IPS-NIHi7 (cell line): ENCODE data around the gene GATD1.

Experiments
- DNase-seq: peaks from one replicate; pipeline ENCODE4 v3.0.0; 2012; ENCODE audit warnings: mixed read lengths; ENCODE audit errors: extremely low spot score

Gene GATD1, protein sequence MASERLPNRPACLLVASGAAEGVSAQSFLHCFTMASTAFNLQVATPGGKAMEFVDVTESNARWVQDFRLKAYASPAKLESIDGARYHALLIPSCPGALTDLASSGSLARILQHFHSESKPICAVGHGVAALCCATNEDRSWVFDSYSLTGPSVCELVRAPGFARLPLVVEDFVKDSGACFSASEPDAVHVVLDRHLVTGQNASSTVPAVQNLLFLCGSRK

DNA sequence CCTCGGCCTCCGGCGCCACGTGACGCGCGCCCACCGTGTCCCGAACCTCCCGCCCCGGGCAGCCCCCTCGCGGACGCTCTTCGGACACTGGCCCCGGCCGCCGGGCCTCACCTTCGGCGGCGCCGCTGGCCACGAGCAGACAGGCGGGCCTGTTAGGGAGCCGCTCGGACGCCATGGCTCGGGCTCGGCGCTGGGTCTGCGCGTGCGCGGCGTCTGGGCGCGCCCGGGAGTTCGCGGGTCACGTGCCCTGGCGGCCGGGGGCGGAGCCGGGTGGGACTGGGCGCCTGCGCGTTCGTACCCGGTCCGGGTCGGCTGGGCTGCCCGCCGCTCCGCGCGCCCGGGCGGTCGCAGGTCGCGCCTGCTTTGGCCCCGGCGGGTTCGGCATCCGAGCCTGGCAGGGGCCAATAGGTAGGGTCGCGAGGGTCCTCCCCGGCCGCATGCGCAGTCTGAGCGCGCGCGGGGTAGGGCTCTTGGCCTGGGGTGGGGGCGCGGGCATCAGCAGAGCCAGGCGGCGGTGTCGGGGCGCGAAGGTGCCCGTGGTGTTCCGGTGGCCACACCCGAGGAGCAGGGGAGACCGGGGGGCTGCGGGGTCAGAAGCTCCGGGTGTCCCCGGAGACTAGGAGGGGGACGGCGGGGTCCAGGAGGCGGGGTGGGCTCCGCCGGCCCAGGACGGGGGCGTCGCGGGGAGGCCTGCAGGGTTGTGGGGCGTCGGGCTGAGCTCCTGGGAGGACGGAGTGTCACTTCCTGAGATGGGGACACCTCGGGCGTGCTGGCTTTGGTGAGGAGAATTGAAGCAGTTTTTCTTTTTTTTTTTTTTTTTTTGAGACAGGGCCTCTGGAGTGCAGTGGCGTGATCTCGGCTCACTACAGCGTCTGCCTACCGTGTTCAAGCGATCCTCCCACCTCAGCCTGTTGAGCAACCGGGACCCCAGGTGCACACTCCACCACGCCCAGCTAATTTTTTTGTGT lies at the start of gene GATD1:
Gene GATD1, minus strand, starts transcription at position 200 of the 968 bp plus-strand sequence. Its CDS starts 25 bp downstream, at position 175.
- peak; percentile 98 for DNase-seq

DNA sequence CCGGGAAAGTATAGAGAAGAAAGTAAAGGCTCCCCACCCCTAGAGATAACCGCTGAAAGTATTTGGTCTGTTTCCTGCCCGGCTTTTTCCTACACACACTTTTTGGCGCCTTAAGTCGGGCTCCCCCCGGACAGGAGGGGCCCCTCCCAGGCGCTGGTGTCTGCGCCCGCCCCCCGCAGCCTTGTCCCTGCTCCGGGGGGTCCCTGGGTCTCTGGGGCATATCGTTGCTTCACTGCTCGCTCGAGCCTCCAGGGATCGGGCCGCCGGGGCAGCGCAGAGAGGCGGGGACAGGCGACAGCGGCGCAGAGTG lies 49.5 kb upstream of the GATD1 start:
- no peak for DNase-seq

DNA sequence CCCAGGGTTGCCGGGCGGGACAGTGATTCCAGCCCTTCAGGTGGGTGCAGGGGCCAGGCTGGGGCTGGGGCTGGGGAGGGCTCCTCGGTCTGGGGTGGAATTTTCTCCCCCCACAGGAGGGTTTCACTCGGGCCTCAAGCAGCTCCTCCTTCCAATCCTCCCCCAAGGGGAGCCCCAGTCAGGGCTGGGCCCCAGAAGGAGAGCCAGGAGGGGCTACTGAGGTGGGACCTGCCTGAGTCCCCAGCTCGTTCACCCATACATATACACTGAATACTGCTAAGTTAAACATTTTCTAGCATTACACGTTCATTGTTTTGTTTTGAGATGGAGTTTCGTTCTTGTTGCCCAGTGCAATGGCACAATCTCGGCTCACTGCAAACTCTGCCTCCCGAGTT lies 48.9 kb upstream of the GATD1 start:
- no peak for DNase-seq

GRCh38 chr11:825366-826226 lies 48.3 kb upstream of the GATD1 start:
- DNase-seq: no peak

DNA sequence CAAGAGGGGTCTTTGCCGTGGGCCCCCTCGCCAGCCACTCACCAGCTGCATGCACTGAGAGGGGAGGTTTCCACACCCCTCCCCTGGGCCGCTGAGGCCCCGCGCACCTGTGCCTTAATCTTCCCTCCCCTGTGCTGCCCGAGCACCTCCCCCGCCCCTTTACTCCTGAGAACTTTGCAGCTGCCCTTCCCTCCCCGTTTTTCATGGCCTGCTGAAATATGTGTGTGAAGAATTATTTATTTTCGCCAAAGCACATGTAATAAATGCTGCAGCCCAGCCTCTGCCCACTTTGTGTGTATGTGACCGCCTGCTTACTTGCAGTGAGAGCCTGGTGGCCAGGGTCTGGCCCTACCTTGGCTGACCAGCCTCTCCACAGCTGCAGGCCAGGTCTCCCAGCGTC lies 47.7 kb upstream of the GATD1 start:
- no peak for DNase-seq

GRCh38 chr11:824292-824880 lies 47.1 kb upstream of the GATD1 start:
- no peak for DNase-seq

DNA sequence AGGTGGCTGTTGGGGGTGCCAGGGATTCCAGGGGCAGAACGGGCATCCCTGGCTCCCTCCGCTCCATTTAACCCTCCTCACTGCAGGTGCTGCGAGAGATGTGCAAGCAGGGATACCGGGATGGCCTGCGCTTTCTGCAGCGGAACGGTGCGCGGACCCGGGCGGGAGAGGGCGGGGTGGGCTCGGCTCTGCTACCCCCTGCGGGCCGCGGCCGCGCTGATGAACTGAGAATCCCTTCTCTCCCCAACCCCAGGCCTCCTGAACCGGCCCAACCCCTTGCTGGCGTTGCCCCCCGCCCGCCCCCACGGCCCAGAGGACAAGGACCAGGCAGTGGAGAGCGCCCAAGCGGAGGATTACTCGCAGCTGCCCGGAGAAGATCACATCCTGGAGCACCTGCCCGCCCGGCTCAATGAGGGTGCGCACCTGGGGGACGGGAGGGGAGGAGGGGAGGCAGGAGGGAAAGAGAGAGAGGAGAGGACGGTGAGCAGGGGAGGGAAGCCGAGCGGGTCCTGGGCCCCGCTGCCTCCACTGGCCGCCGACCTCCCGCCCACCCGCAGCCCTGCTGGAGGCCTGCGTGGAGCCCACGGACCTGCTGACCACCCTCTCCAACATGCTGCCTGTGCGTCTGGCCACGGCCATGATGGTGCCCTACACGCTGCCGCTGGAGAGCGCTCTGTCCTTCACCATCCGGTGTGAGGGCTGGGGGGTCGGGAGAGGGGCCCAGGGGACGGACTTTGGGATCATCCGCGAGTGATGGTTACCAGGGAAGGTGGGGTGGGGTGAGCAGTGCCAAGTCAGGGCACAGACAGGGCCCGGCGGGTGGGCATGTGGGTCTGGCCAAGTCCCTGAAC lies 46.4 kb upstream of the GATD1 start:
- no peak for DNase-seq

DNA sequence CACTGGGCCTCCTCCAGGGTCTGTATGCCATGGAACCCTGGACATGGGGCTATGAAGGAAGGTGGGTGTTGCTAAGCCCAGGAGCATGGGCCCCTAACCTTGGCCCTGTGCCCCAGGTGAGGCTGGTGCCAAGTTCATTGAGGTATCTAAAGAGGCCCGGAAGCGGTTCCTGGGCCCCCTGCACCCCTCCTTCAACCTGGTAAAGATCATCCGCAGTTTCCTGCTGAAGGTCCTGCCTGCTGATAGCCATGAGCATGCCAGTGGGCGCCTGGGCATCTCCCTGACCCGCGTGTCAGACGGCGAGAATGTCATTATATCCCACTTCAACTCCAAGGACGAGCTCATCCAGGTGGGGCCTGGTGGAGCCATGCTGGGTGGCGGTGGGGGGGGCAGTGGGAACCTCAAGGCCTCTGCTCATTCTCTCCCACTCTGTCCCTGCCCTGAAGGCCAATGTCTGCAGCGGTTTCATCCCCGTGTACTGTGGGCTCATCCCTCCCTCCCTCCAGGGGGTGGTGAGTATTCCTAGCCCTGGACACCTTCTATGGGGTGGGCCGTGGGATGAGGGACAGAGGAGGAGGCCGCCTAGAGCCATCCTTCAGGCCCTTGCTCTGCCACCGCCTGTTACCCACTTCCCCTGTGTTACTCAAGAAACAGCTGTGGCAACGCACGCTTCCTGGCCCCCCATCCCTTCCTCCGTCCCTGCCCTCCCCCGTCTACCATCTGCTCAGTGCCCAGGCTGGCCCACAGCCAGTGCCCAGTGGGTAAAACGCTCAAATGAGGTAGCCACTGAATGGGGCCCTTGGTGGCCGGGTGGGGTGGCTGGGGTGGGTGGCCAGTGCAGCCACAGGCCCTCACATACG lies 44.5 kb upstream of the GATD1 start:
- DNase-seq: no peak

DNA sequence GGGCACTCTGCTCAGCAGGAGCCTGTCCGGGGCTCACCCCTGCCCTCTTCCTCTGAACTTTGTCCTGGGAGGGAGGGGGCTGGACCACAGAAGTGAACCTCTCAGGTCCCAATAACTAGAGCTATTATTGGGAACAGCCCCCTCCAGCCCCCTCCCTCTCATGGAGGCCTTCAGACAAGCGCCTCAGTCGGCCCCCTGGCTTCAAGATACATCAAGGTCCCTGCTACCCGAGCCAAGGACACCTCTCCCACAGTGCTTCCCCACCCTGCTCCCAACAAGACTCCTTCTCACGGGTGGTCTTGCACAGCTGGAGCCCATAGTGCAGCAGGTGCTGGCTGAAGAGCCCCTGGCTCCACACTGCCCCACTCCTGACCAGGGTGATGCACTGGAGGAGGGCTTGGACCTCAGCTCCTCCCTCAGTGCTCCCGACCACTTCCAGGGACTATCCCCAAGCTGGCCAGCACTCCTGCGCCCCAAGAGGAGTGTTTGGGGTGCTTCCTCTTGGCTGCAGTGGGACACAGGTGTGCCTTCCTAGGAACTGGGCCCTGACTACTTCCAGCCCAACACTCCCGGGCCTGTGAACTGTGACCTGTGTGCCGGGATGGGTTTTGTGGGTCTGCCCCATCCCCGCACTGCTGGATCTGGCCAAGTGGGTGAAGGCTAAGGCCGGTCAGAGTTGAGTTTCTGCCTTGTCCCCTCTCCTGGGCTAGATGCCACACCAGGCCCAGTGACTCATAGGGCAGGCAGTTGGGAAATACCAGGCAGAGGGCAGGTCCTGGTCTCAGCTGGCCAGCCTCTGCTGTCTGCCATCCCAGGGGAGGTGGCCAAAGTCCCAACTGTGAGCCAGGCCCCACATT lies 43.6 kb upstream of the GATD1 start:
- no peak for DNase-seq

- DNase-seq: peak; percentile 62
Observed at GRCh38 chr11:819943-820649, 42.8 kb upstream of the GATD1 start.

DNA sequence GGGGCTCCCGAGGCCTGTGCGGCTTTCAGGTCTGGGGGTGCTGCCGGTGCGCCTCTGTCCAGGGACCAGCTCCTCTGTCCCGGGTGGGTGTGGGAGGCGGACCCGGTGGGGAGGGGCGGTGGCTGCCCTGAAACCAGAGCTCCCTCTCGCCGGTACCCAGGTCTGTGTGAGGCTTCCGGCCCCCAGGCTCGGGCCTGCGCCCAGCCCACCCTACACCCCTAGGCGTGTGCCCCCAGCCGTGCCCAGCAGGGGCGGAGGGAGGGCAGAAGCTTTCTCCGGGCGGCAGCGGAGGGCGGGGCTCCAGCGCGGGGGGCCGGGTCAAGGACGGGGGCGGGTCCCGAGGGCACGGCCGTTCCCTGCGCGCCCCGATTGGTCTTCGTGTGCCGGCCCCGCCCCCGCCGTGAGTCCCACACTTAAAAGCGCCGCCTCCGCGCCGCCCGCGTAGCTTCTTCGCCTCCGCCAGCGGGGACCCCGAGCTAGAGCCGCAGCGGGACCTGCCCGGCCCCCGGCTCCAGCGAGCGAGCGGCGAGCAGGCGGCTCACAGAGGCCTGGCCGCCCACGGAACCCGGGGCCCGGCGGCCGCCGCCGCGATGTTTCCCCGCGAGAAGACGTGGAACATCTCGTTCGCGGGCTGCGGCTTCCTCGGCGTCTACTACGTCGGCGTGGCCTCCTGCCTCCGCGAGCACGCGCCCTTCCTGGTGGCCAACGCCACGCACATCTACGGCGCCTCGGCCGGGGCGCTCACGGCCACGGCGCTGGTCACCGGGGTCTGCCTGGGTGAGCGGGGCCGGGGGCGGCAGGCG lies 42.0 kb upstream of the GATD1 start:
- DNase-seq: peak; percentile 88

- no peak for DNase-seq
Observed at GRCh38 chr11:818396-819128, 41.3 kb upstream of the GATD1 start, which contains the start of gene PNPLA2. Gene PNPLA2, plus strand, starts transcription at chr11:818914. Its CDS starts 805 bp downstream, at chr11:819719.

DNA sequence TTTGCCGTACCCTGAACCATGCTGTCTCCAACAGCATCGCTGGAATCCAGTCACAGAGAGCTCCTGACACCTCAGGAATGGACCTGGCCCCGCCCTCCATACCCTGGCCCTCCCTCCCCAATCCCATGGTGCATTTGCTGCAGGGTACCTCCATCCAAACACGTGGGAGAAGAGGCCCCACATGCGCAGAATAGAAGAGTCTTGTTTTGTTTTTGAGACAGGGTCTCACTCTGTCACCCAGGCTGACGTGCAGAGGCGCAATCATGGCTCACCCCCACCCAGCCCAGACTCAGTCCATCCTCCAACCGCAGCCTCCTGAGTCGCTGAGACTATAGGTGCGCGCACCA lies 39.1 kb upstream of the GATD1 start:
- no peak for DNase-seq

DNA sequence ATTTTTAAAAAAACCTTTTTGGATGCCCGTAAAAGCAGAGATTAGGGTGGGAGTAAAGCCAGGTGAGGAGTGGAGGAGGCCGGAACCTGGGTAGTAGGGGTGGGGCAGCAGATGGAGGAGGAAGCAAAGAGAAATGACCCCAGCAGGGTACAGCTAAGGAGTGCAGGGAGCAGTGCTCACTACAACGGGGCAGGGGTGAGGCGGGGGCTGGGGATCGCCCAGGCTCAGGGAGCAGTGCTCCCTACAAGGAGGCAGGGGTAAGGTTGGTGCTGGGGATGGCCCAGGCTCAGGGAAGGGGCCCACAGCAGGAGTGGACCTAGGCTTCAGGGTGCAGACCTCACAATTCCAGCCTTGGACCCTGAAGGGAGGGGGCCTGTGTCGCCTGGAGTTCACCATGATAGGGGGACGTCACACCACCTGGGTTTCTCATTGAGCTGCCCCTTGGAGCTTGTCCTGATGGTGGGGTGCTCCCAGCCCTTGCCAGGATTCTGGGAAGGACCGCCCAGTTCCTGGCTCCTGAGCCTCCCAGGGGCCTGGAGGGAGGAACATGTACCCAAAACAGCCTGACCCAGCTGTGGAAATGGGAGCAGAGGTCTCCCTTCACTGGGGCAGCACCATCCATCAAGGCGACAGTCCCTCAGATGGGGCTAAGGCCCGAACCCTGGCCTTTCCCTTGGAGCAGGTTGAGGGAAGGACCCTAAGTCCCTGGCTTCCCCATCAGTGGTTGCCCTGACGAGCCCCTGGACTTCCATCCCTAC lies 38.6 kb upstream of the GATD1 start:
- DNase-seq: no peak

DNA sequence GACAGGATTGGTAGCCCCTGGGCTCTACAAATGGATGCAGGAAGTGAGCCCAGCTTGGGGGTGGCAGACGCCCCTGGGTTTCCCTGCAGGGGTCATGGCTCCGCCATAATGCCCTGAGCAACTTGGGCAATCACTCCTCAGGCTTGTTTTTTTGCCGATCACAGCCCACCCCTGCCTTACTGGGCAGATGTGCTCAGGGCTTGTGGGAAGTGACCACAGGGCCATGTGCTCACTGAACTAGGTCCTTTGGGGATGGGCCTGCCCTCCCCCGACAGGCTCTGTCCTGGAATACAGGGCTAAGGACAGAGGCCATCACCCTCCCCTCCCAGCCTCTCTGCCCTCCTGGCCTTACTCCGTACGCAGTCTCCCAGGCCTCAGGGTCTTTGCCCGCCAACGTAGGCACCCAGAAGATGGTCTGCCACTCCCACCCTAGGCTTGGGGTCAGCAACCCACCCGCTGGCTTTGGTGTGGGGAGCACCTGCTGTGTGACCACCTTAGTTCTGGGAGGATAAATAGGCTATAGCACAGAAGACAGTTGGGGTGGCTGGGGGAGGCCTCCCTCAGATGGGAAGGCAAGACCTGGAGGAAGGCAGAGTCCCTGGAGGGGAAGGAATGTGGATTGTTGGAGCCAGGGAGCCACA lies 36.3 kb upstream of the GATD1 start:
- no peak for DNase-seq

GRCh38 chr11:813072-813455 lies 35.8 kb upstream of the GATD1 start:
- DNase-seq: no peak
